ENCODE data around the gene KDM8.

Gene KDM8

DNA sequence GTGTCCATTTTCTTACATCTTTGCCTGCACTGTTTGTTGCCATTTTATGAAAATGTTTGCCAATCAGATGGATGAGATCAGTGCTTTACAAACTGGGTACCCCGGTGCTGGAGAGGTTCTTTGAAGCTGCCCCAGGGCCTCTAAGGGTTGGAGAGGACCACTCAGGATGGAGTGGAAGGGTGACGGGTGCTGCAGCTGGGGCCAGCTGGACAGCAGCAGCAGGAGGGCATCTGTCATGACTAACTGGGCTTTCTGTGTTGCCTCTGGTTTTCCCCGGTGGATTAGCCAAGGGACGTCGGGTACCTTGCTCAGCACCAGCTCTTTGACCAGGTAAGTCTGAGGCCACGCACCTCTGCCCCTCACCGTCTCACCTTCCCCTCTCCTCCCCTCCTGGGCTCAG, 12.3 kb downstream of the KDM8 start:
- no peak for DNase-seq (ENCODE audit: low read depth)

DNA sequence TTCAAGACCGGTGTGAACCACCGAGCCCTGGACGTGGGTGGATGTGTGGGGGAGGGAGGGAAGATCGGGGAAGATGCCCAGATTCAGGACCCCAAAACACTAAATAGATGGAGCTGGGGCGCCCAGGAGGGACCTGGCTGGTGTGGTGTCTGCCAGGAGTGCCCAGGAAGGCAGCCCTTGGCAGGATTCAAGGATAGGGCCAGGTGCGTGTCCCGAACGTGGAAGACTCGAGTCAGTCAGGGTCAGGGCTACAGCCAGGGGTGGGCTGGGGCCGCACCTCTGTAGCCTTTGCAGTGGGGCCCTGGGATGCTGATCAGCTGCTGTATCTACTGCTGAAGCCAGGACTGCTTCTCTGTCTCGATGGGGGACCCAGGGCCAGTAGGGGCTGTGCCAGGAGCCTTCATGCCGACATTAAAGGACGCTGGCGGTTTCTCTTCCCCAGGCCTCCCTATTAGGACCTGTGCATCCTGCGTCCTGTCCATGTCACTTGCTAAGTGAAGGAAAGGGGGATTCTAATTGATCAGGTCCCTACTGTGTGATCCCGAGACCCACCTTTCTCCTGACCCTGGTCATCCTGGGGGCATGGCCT, 13.1 kb downstream of the KDM8 start:
- DNase-seq (ENCODE audit: low read depth) = no peak

DNA sequence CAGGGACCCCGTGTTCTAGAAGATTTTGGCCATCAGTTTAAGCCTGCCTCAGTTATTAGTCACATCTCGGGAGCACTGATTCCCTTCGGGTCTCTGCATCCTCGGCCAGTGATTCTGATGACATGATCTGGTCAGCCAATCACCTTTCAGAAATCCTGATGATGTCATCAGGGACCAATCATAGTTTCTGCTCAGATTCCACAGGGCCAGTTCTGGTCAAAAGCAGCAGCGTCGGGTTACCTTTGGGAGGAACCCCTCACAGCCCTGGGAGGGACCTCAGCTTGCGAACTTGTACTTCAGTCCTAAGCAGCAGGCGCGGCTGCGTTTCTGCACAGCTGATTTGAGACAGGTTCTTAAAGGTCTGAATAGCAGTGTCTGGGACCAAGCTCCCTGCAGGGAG, 13.9 kb downstream of the KDM8 start:
- DNase-seq (ENCODE audit: low read depth) = peak; percentile 86

DNA sequence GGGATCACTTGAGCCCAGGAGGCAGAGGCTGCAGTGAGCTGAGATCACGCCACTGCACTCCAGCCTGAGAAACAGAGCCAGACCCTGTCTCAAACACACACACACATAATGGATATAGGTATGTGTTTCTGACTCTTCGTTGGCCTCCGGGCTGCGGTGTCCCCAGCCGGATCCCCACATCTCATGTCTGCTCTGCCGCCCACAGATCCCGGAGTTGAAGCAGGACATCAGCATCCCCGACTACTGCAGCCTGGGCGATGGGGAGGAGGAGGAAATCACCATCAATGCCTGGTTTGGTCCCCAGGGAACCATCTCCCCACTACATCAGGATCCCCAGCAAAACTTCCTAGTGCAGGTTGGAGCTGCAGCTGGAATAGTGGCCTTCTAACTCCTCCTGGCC, 15.4 kb downstream of the KDM8 start:
- no peak for DNase-seq (ENCODE audit: low read depth)

DNA sequence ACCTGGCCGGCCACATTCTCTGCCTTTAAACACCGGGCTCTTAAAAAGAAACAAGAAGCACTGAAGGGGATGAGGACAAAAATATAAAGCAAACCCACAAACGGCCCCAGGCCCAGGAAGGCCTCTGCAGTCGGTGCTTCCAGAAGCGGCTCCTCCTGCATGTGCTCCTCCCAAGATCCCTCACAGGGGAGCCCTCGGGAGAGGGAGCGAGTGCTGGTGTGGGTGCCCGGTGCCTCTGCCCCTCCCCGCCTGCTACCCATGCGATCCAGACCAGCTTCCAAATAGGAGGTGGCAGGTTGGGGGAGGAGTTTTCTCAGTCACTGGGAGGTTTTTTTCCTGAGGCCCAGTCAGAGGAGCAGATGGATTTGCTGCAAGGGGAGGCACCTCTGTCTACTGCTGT, 15.8 kb downstream of the KDM8 start:
- no peak for DNase-seq (ENCODE audit: low read depth)

DNA sequence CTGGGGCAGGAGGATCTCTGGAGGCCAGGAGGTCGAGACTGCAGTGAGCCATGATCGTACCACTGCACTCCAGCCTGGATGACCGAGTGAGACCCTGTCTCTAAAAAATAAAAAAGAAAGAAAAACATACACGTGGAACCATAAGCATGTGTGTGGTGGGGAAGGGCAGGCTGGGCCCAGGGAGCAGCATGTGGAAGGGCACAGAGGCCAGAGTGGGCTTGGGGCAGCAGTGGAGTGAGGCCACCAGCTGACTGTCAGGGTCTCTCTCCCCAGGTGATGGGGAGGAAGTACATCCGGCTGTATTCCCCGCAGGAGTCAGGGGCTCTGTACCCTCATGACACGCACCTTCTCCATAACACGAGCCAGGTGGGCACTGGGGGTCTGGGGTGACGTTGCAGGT, 16.8 kb downstream of the KDM8 start:
- DNase-seq (ENCODE audit: low read depth) = no peak

DNA sequence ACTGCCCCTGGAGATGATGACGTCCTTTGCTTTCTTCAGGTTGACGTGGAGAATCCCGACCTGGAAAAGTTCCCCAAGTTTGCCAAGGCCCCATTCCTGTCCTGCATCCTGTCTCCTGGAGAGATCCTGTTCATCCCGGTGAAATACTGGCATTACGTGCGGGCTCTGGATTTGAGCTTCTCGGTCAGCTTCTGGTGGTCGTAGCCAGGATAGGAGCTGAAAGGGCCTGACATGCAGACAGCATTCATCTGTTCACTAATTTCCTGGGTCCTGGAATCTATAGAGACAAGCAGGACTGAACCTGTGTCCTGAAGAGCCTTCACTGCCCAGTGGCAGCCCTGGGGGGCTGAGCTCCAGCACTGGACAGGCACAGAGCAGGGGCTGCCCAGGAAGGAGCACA, 17.2 kb downstream of the KDM8 start:
- DNase-seq (ENCODE audit: low read depth) = no peak

DNA sequence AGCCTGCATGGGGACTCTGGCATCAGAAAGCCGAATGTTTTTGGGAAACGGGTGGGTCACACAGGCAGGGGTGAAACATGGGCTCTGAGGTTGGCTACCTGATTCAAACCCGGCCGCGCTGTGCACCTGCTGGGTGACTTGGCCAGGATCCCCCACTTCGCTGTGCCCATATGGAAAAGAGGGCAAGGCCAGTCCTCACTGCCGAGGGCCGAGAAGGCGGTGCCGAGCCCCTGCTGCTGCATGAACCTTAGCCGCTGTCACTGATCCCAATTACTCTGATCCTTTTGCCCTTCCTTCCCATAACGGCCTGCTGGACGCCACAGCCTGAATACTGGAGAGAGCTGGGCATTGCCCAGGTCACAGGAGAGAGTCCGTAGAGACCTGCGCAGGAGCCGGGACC, 17.7 kb downstream of the KDM8 start:
- no peak for DNase-seq (ENCODE audit: low read depth)

DNA sequence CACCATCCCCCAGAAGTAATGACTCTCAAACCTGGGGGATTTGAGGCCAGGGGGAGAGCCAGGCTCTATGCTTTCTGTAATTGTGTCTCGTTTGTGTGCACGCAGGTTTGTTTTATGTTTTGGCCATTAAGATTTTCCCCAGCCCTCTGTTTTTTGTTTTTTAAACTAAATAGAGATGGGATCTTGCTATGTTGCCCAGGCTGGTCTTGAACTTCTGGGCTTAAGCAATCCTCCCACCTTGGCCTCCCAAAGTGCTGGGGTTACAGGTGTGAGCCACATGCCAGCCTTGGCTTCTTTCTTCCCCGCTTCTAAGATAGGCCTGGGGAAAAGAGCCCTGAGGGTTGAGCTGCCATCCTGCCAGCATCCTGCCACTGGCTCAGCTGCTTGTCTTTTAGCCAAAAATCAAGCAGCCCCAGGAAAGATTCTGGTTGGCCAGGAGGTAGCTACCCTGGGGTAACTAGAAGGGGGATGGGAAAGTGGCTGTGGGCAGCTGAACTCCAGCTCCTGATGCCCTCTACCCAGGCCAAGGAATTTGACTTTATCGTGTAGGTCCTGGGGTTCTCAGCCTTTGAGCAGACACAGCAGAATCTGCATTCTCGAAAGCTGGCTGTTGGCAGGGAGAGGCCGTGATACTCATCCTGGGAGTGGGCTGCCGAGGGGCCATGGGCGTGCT, 18.4 kb downstream of the KDM8 start:
- DNase-seq (ENCODE audit: low read depth) = no peak

DNA sequence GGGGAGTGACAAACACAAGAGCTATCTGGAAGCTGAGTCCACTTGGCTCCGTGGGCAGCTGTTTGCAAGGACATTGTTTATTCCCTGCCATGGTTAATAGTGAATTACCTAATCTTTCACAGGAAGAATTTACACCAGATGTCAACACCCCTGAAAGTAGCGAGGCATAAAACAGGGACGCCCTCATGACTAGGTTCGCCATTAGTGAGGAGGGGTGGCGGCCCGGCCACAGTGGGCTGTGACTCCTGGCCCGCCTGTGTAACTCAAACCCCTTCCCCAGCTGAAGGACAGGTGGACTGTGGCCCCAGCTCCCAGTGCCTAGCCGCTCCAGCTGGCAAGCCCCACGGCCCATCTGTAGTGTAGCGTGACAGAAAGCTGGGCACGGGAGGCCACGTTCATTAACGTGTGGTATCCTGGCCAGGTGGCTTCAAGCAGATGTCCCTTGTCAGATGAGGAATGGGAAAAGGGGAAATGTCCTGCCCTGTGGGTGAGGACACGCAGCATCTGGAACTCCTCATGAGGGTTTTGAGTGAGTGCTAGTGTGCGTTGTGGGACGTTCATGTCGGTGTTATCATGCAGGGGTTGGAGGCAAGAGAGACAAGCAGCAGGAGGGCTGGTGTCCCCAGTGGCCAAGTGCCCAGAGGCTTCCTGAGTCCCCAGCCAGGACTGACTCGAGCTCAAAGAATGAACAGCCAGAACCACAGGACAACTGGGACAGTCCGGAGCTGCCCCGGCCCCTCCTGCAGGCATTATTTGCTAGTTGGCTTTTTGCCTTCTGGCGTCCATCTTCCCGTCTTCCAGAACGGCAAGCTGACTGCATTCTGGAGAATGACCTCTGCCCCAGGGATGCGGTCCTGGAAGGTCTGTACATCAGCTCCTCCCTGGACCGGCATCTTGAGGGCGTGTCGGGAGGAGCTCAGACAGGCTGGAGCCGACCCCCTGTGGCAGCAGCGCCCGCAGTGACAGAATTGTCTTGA, 19.2 kb downstream of the KDM8 start:
- no peak for DNase-seq (ENCODE audit: low read depth)

DNA sequence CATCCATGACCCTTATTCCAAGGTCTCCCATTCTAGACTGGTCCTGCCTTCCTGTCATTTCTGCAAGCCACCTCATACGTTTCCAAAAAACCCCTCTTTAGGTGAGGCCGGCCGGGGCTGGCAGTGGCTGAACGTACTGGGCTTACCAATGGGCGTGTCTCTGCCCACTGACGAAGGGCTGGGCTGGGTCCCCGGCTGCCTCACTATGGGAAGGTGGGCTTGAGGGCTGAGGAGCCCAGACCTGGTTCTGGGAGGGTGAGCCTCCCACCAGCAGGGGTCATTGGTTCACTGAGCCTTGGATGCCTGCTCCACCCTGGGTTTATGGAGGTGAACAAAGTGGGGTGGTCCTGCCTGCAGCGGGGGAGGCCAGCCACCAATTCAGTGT, 19.9 kb downstream of the KDM8 start:
- DNase-seq (ENCODE audit: low read depth) = no peak

DNA sequence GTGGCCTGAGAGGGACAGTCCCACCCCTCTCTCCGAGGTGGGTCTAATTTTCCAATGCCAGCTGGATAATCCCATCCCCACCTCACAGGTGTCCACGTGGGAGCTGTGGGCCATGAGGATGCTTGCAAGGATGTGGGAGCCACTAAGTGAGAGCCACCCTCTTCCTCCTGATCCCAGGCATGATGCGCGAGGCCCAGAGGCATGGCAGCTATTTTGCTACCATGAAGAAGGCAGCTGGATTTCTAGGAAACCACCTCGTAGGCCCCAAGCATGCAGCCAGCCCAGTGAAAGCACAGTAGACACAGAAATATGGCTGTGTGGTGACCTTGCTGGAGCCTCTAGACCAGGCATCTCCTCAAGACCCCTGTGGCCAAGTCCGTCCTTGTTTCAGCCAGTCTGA, 20.4 kb downstream of the KDM8 start:
- no peak for DNase-seq (ENCODE audit: low read depth)

DNA sequence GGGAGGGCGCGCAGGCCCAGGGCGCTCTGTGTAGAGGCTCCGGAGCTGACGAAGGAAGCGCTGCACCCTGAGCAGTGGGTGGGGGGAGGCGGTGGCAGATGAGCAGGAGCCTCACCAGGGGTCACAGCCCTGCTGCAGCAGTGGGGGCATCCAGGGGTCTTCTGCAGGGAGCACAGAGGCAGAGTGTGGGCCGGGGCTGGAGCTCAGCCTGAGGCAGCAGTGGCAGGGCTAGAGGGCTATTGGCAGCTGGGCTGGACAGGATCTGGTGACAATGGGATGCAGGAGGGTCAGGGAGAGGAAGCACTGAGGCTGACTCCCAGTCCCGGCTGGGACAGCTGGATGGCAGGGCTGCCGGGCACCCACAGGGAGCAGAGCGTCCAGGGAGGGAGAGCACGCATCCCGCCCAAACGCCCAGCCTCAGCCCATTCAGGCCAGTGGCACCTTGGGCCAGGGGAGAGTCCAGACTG, 21.0 kb downstream of the KDM8 start:
- no peak for DNase-seq (ENCODE audit: low read depth)

DNA sequence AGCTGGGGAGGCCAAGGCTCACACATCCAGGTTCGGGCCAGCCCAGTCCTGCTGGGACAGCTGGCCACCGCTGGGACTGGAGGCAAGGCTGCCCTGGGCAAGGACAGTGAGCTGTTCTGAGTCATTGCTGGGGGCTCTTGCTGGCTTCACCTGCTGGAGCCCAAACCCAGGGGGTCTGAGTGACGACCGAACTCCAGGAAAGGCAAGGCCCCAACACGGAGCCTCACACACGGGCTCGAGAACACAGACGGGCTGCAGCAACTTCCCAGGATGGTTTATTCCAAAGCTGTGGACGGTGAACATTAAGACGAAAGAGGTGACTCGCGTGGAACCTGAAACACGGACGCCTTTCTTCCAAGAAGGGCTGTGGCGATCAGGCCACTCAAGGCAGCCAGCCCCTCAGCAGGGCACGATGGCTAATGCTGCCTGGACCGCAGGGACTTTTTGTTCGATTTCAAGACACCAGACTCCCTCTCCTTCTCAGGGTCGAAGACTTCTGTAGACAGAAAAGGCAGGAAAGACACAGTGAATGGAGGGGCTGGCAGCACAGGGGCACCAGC, 21.5 kb downstream of the KDM8 start:
- no peak for DNase-seq (ENCODE audit: low read depth)

DNA sequence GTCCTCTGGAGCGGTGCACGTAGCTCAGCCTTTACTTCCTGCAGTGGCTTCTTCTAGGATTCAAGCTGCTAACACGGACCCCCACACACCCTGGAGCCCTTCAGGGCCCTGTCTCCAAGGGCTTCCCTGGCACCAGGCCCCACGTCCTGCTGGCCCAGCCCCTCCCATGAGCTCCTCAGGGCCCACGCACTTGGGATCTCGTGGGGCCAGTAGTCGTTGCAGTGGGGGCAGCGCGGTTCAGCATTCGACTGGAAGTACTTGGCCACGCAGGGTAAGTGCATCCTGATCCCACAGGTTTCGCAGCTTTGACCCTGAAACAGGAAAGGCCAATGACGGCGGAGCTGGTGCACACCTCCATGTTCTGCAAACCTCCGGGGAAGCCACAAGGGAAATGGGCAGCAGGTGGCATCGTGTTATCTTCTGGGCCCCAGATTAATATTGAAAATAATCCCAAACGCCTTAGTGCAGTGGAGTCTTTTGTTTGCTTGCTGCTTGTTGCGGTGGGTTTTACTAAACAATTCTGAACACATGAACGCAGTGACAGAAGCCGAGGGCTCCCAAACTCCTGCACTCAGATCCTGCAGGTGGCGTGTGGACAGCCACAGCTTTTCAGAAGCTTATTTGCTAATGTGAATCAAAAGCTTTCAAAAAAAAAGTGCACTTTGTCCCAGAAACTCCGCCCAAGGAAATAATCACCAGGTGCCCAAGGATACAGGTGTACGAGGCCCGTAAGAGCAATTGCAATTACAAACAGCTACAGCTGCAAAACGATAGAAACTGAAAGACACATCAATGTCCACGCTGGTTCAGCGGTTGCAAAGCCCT, 22.4 kb downstream of the KDM8 start:
- DNase-seq (ENCODE audit: low read depth) = no peak

DNA sequence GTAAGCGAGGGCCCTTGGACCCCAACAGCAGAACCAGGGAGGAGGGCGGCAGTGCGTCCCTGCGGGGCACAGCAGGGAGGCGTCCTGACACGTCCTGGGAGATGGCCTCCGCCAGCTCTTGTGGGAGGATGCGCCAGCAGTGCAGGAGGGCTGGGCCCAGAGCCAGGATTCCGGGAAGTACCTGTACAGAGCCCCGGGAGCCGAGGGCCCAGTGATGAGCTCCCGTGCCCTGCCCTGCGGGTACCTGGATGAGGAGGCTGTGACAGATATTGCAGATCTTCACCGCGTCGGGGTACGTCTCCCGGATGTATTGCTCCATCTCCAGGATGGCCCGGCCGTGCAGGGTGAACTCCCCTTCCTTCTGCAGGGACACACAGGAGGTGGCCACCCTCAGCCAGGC, 23.1 kb downstream of the KDM8 start:
- no peak for DNase-seq (ENCODE audit: low read depth)

DNA sequence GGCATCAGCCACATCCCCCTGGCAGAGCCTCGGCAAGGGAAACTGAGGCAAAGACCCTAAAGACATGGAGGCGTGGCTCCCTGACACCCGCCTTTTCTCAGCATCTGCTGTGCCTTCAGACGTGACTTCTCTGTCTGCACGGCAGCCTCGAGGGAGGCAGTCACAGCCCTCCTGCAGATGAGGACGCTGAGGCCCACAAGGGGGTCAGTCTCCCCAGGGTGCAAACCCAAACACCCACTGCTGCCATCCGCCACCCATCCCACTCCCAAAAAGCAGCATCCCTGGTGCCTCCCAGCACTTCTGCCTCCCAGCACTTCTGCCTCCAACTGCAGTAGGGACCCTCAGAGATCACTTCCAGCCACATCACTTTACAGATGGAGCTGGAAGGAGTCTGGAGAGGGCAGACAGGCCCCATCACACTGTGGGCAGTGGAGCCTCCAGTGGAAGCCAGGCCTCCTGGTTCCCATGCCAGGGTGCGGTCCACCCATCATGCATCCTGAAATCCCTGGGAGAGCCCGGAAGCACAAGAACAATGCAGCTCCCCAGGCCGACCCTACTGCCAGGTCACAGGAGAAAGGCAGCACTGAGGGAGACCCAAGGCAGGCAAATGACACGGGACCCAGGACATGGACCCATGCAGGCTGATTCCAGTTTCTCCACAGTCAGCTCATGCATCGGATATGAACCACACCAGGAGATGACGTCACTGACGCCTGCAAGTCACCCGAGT, 23.8 kb downstream of the KDM8 start:
- no peak for DNase-seq (ENCODE audit: low read depth)

DNA sequence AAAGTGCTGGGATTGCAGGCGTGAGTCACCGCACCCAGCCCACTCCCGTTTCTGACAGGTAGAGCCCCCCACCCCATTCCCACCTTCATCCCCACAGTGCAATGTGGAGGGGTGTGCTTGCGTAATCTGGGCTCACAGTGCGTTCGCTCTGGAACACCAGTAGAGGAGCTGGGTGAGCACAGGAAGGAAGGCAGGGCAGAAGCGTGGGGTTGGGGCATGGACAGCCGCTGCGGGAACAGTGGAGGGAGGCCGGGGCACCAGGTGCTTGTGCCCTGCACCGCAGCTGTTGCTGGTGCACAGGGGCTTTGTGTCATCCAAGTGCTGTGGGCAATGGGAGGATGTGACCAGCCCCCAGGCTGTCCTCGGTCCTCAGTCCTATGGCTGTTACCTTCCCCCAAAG, 24.7 kb downstream of the KDM8 start:
- DNase-seq (ENCODE audit: low read depth) = no peak

DNA sequence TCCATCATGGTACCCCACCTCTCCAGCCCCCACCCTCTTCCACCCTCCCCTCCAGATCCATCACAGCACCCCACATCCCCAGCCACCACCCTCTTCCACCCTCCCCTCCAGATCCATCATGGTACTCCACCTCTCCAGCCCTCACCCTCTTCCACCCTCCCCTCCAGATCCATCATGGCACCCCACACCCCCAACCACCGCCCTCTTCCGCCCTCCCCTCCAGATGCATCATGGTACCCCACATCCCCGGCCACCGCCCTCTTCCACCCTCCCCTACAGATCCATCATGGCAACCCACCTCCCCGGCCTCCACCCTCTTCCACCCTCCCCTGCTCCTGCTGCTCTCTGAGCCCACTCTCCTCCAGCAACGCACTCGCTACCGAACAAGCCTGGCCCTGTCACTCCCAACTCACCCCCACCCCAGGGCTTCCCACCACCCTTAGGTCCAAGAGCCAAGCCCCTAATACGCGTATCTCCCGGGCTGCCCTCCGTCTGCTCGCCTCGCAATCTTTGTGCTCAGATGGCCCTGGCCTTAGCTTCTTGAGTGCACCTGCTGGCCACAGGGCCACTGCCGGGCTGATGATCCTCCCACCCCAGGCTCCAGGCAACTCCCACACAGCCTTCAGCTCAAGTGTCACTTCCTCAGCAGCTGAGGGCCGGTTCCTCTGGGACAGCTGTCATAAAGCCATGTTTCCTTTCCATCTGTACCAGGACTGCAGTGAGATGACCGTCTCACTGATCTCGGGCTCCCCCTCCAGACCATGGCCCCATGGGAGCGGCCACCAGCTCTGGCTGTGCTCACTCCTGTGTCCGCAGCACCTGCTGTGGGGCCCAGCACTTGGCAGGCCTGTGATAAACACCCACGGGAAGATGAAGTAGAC, 25.5 kb downstream of the KDM8 start:
- no peak for DNase-seq (ENCODE audit: low read depth)

DNA sequence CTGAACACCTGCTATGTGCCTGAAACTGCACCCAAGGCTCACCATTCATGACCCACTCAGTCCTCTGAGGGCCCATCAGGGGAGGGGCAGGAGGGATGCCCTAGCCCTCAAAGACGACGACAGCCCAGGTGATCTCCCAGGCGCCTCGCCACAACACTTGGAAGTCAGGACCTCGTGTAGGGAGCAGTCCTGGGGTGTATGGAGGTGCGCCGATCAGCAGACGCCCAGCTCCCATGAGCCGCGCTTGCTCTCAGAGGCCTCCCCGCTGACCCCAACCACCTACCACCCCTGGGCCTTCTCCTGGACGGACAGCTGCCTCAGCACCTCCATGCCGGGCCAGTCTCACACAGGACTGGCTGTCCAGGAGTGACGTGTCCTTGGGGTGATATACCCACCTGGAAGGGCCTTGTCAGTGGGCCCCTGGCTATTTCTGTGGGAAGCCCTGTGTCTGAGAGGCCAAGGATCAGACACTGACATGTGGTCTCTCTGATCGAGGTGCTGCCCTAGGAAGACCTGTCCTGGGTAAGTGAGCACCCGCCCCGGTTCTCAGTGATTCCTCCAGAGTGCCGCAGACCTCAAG, 26.7 kb downstream of the KDM8 start:
- no peak for DNase-seq (ENCODE audit: low read depth)

All from non-pigmented ciliary epithelial cell (primary cell).